Stomach smooth muscle (tissue), 2 donors: ENCODE measurements around the gene GTF3C1.
"Not testable (repeated sequence)": the region's sequence is repeated elsewhere in the genome, so short reads cannot be mapped to it uniquely, and the experiment has no call there.

Experiments used
- H3K27ac ChIP-seq: one replicate; pipeline ENCODE4 v1.7.0; 2013; ENCODE audit warnings: mild to moderate bottlenecking, low read length, inconsistent platforms
- H3K27me3 ChIP-seq, 2 donors: one replicate each; pipeline ENCODE4 v1.7.0; 2013; ENCODE audit warnings: low read length in 2 of 2; ENCODE audit not compliant: insufficient read depth in 2 of 2, control insufficient read depth in 1 of 2
- H3K36me3 ChIP-seq, 2 donors: one replicate each; pipeline ENCODE4 v1.7.0; 2013; ENCODE audit warnings: low read length in 2 of 2; ENCODE audit not compliant: control insufficient read depth in 2 of 2, insufficient read depth in 2 of 2
- H3K4me1 ChIP-seq: one replicate; pipeline ENCODE4 v1.7.0; 2013; ENCODE audit warnings: low read length; ENCODE audit not compliant: control insufficient read depth, insufficient read depth
- H3K4me3 ChIP-seq, 2 donors: one replicate each; pipeline ENCODE4 v1.7.0; 2013; ENCODE audit warnings: low read length in 2 of 2
- H3K9ac ChIP-seq, 2 donors: one replicate each; pipeline ENCODE4 v1.7.0; 2013; ENCODE audit warnings: low read length in 2 of 2, mild to moderate bottlenecking in 1 of 2
- H3K9me3 ChIP-seq, 2 donors: one replicate each; pipeline ENCODE4 v1.7.0; 2013; ENCODE audit warnings: low read length in 2 of 2; ENCODE audit not compliant: control insufficient read depth in 2 of 2
- donor health status: healthy.
- donor health status: Pancreatic carcinoma.

Gene GTF3C1

DNA sequence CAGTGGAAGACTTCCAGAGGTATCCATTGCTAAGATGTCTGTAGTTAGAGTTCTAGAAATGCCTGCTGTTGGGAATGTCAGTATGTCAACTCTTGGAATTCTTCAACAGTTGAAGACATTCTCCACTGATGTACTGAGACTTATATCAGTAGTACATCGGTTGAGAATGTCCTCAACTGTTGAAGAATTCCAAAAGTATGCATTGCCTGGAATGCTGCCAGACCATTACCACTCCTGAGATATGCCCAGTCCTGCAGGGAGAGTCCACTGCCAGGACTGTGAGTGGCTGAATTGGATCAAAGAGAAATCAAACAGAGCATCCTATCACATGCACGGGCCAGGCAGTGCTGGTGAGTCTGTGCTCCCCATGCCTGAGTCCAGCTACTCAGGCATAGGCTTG lies 105.7 kb downstream of the GTF3C1 start:
- H3K4me3 ChIP-seq = no peak overlapping the region
- H3K36me3 ChIP-seq = no peaks in the 10 kb centered on the region
- no peak overlapping the region for H3K27ac ChIP-seq

GRCh38 chr16:27441998-27442397 lies 107.7 kb downstream of the GTF3C1 start:
- H3K36me3 ChIP-seq = no peaks in the 10 kb centered on the region
- H3K4me3 ChIP-seq = no peak overlapping the region

More for the DNA sequence above, 105.7 kb downstream of the GTF3C1 start:
- H3K9ac ChIP-seq = no peak overlapping the region
- H3K9me3 ChIP-seq = peaks cover 0 to 19% of the 10 kb centered on the region in 2 donors
- no peaks in the 10 kb centered on the region for H3K4me1 ChIP-seq
- H3K27me3 ChIP-seq = peaks cover 12 to 19% of the 10 kb centered on the region in 2 donors

DNA sequence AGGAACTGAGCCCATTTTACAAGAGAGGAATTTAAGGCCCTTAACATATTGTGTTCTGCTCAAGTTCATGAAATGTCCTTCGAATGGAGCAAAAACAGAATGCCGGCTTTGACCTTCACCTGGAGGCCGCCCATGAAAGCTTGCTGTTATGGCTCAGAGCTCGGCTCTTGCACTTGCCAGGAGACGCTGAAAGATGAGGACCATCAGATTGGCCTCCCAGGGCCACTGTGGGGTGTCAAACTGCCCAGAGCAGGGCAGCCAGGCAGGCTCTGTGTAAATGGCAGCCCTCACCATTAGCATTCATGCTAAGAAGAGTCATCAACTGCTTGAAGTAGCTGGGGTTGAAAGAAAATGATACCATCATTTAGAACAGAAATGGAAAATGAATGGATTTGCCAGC lies 108.4 kb downstream of the GTF3C1 start:
- peaks cover 0 to 13% of the 10 kb centered on the region in 2 donors for H3K9me3 ChIP-seq
- H3K4me1 ChIP-seq = no peaks in the 10 kb centered on the region
- peaks cover 0 to 5% of the 10 kb centered on the region in 2 donors for H3K27me3 ChIP-seq
- H3K36me3 ChIP-seq = no peaks in the 10 kb centered on the region
- no peak overlapping the region for H3K9ac ChIP-seq
- H3K4me3 ChIP-seq = no peak overlapping the region
- no peak overlapping the region for H3K27ac ChIP-seq

More at GRCh38 chr16:27441998-27442397, 107.7 kb downstream of the GTF3C1 start:
- no peak overlapping the region for H3K27ac ChIP-seq
- peaks cover 0 to 14% of the 10 kb centered on the region in 2 donors for H3K9me3 ChIP-seq
- no peak overlapping the region for H3K9ac ChIP-seq
- peaks cover 5 to 7% of the 10 kb centered on the region in 2 donors for H3K27me3 ChIP-seq
- H3K4me1 ChIP-seq = no peaks in the 10 kb centered on the region

- H3K4me1 ChIP-seq = no peaks in the 10 kb centered on the region
- peaks cover 0 to 5% of the 10 kb centered on the region in 2 donors for H3K9me3 ChIP-seq
- H3K27ac ChIP-seq = no peak overlapping the region
- no peaks in the 10 kb centered on the region for H3K27me3 ChIP-seq
- H3K36me3 ChIP-seq = no peaks in the 10 kb centered on the region
- no peak overlapping the region for H3K4me3 ChIP-seq
- no peak overlapping the region for H3K9ac ChIP-seq
Measured at GRCh38 chr16:27439271-27440018, 110.3 kb downstream of the GTF3C1 start.

GRCh38 chr16:27437946-27438345 lies 111.8 kb downstream of the GTF3C1 start:
- H3K4me3 ChIP-seq = no peak overlapping the region
- no peaks in the 10 kb centered on the region for H3K27me3 ChIP-seq
- no peaks in the 10 kb centered on the region for H3K9me3 ChIP-seq
- no peaks in the 10 kb centered on the region for H3K36me3 ChIP-seq
- no peak overlapping the region for H3K27ac ChIP-seq
- no peak overlapping the region for H3K9ac ChIP-seq
- no peaks in the 10 kb centered on the region for H3K4me1 ChIP-seq

GRCh38 chr16:27436921-27437650 lies 112.6 kb downstream of the GTF3C1 start:
- Histone ChIP-seq H3K36me3 (no peaks in the 10 kb centered on the region), H3K4me1 (no peaks in the 10 kb centered on the region), H3K27ac (no peak overlapping the region), H3K9ac (no peak overlapping the region), H3K9me3 (no peaks in the 10 kb centered on the region), H3K4me3 (no peak overlapping the region), H3K27me3 (peaks cover 1 to 2% of the 10 kb centered on the region in 2 donors)

DNA sequence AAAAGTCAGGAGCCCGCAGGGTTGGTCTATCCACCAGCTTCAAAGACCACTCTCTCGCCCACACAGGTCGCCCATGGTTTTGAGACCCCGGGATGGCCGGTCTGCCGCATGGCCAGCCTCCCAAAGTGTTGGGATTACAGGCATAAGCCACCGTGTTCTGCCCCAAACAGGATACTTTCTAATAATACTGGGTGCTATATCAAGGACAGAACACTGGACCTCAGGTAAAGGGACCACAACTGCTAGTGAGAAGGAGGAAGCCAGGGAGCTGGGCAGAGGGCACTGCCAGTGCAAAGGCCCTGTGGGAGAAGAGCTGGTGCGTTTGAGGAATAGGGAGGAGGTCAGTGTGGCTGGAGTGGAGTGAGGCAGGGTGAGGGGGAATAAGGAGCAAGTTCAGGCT lies 113.6 kb downstream of the GTF3C1 start:
- H3K4me1 ChIP-seq = no peaks in the 10 kb centered on the region
- peaks cover 4% of the 10 kb centered on the region in 2 donors for H3K27me3 ChIP-seq
- H3K9ac ChIP-seq = no peak overlapping the region
- H3K36me3 ChIP-seq = no peaks in the 10 kb centered on the region
- H3K4me3 ChIP-seq = no peak overlapping the region
- H3K9me3 ChIP-seq = no peaks in the 10 kb centered on the region
- no peak overlapping the region for H3K27ac ChIP-seq

- not testable (repeated sequence) for H3K4me1 ChIP-seq, H3K9ac ChIP-seq, H3K36me3 ChIP-seq, H3K27ac ChIP-seq, H3K9me3 ChIP-seq, H3K27me3 ChIP-seq, H3K4me3 ChIP-seq
Measured at GRCh38 chr16:27435146-27435545, 114.6 kb downstream of the GTF3C1 start.

- Histone ChIP-seq H3K27ac (no peak overlapping the region), H3K27me3 (peaks cover 4% of the 10 kb centered on the region in 2 donors), H3K9me3 (no peaks in the 10 kb centered on the region), H3K9ac (no peak overlapping the region), H3K4me3 (no peak overlapping the region), H3K36me3 (no peaks in the 10 kb centered on the region), H3K4me1 (no peaks in the 10 kb centered on the region)
Measured at GRCh38 chr16:27434141-27435051, 115.3 kb downstream of the GTF3C1 start.

DNA sequence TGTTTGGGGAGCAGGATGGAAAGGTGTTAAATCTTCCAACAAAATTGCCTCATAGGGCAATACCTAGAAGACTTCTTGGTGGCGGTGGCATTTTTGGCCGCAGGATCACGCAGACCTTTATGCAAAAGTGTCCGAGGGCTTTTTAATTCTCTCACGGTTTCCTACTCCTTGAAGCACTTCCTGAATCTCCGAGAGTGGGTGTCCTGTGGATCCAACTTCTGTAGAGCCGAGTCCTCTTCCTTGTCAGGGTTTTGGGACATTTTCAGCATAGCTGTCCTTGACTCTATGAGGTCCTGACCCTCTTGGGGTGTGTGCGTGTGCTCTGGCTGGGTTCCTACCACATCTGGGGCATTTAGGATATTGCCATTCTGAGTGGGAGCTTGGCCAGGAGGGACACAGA lies 116.1 kb downstream of the GTF3C1 start:
- H3K9me3 ChIP-seq = no peaks in the 10 kb centered on the region
- no peak overlapping the region for H3K4me3 ChIP-seq
- H3K4me1 ChIP-seq = no peaks in the 10 kb centered on the region
- H3K27me3 ChIP-seq = peaks cover 4 to 5% of the 10 kb centered on the region in 2 donors
- H3K36me3 ChIP-seq = no peaks in the 10 kb centered on the region
- H3K27ac ChIP-seq = no peak overlapping the region
- no peak overlapping the region for H3K9ac ChIP-seq
